ENCODE data around the gene MRPS18A. TPM values are rescaled to one million over a fixed set of nuclear protein-coding genes. Genes with fewer than 3 reads are reported as not detected.

Gene MRPS18A
- 44.4 TPM for total RNA-seq

- Histone ChIP-seq H3K27me3 (ENCODE audit: control insufficient read depth in 3 of 3, insufficient read depth in 3 of 3, low read length in 3 of 3) (no peaks in the 10 kb centered on the region), H3K36me3 (ENCODE audit: control insufficient read depth in 3 of 3, insufficient read depth in 3 of 3, low read length in 3 of 3) (no peaks in the 10 kb centered on the region), H3K9ac (ENCODE audit: low read depth in 1 of 3, low read length in 3 of 3) (peak within 1 kb of the TSS; percentile 90 to 97 (median 97)), H3K9me3 (ENCODE audit: control insufficient read depth in 3 of 3, low read length in 3 of 3) (no peaks in the 10 kb centered on the region), H3K4me1 (ENCODE audit: control insufficient read depth in 3 of 3, insufficient read depth in 3 of 3, low read length in 3 of 3) (peaks cover 18 to 52% (median 36%) of the 10 kb centered on the region in 3 donors), H3K27ac (ENCODE audit: low read depth, low read length) (peak within 1 kb of the TSS; percentile 87), H3K4me3 (ENCODE audit: low read length in 3 of 3) (peak within 1 kb of the TSS; percentile 96 to 99 (median 97))
Observed at GRCh38 chr6:43687437-43688347, at the start of gene MRPS18A. TSS of gene MRPS18A (minus strand) at chr6:43687791. CDS start at chr6:43687779, 12 bp downstream.

- Histone ChIP-seq H3K4me3 (ENCODE audit: low read length in 3 of 3) (no peak overlapping the region), H3K27me3 (ENCODE audit: control insufficient read depth in 3 of 3, insufficient read depth in 3 of 3, low read length in 3 of 3) (no peaks in the 10 kb centered on the region), H3K36me3 (ENCODE audit: control insufficient read depth in 3 of 3, insufficient read depth in 3 of 3, low read length in 3 of 3) (no peaks in the 10 kb centered on the region), H3K27ac (ENCODE audit: low read depth, low read length) (no peak overlapping the region), H3K4me1 (ENCODE audit: control insufficient read depth in 3 of 3, insufficient read depth in 3 of 3, low read length in 3 of 3) (no peaks in the 10 kb centered on the region), H3K9me3 (ENCODE audit: control insufficient read depth in 3 of 3, low read length in 3 of 3) (no peaks in the 10 kb centered on the region), H3K9ac (ENCODE audit: low read depth in 1 of 3, low read length in 3 of 3) (no peak overlapping the region)
Observed at GRCh38 chr6:43736844-43737243, 49.3 kb upstream of the MRPS18A start.

GRCh38 chr6:43736211-43736786, 48.7 kb upstream of the MRPS18A start:
- no peaks in the 10 kb centered on the region for H3K27me3 ChIP-seq (ENCODE audit: control insufficient read depth in 3 of 3, insufficient read depth in 3 of 3, low read length in 3 of 3)
- no peak overlapping the region for H3K9ac ChIP-seq (ENCODE audit: low read depth in 1 of 3, low read length in 3 of 3)
- no peak overlapping the region for H3K4me3 ChIP-seq (ENCODE audit: low read length in 3 of 3)
- no peak overlapping the region for H3K27ac ChIP-seq (ENCODE audit: low read depth, low read length)
- no peaks in the 10 kb centered on the region for H3K4me1 ChIP-seq (ENCODE audit: control insufficient read depth in 3 of 3, insufficient read depth in 3 of 3, low read length in 3 of 3)
- H3K36me3 ChIP-seq (ENCODE audit: control insufficient read depth in 3 of 3, insufficient read depth in 3 of 3, low read length in 3 of 3) = no peaks in the 10 kb centered on the region
- no peaks in the 10 kb centered on the region for H3K9me3 ChIP-seq (ENCODE audit: control insufficient read depth in 3 of 3, low read length in 3 of 3)

GRCh38 chr6:43735642-43736199, 48.1 kb upstream of the MRPS18A start:
- peaks cover 0 to 5% (median 1%) of the 10 kb centered on the region in 3 donors for H3K9me3 ChIP-seq (ENCODE audit: control insufficient read depth in 3 of 3, low read length in 3 of 3)
- H3K4me1 ChIP-seq (ENCODE audit: control insufficient read depth in 3 of 3, insufficient read depth in 3 of 3, low read length in 3 of 3) = no peaks in the 10 kb centered on the region
- no peaks in the 10 kb centered on the region for H3K36me3 ChIP-seq (ENCODE audit: control insufficient read depth in 3 of 3, insufficient read depth in 3 of 3, low read length in 3 of 3)
- no peak overlapping the region for H3K27ac ChIP-seq (ENCODE audit: low read depth, low read length)
- H3K9ac ChIP-seq (ENCODE audit: low read depth in 1 of 3, low read length in 3 of 3) = no peak overlapping the region
- H3K27me3 ChIP-seq (ENCODE audit: control insufficient read depth in 3 of 3, insufficient read depth in 3 of 3, low read length in 3 of 3) = no peaks in the 10 kb centered on the region
- H3K4me3 ChIP-seq (ENCODE audit: low read length in 3 of 3) = no peak overlapping the region

- Histone ChIP-seq H3K9me3 (ENCODE audit: control insufficient read depth in 3 of 3, low read length in 3 of 3) (peaks cover 0 to 6% (median 6%) of the 10 kb centered on the region in 3 donors), H3K9ac (ENCODE audit: low read depth in 1 of 3, low read length in 3 of 3) (no peak overlapping the region), H3K27ac (ENCODE audit: low read depth, low read length) (no peak overlapping the region), H3K27me3 (ENCODE audit: control insufficient read depth in 3 of 3, insufficient read depth in 3 of 3, low read length in 3 of 3) (no peaks in the 10 kb centered on the region), H3K36me3 (ENCODE audit: control insufficient read depth in 3 of 3, insufficient read depth in 3 of 3, low read length in 3 of 3) (no peaks in the 10 kb centered on the region), H3K4me1 (ENCODE audit: control insufficient read depth in 3 of 3, insufficient read depth in 3 of 3, low read length in 3 of 3) (no peaks in the 10 kb centered on the region), H3K4me3 (ENCODE audit: low read length in 3 of 3) (no peak overlapping the region)
Observed at GRCh38 chr6:43734294-43734665, 46.7 kb upstream of the MRPS18A start.

- Histone ChIP-seq H3K27me3 (ENCODE audit: control insufficient read depth in 3 of 3, insufficient read depth in 3 of 3, low read length in 3 of 3) (no peaks in the 10 kb centered on the region), H3K4me3 (ENCODE audit: low read length in 3 of 3) (no peak overlapping the region), H3K9me3 (ENCODE audit: control insufficient read depth in 3 of 3, low read length in 3 of 3) (peaks cover 0 to 6% (median 6%) of the 10 kb centered on the region in 3 donors), H3K27ac (ENCODE audit: low read depth, low read length) (no peak overlapping the region), H3K9ac (ENCODE audit: low read depth in 1 of 3, low read length in 3 of 3) (no peak overlapping the region), H3K36me3 (ENCODE audit: control insufficient read depth in 3 of 3, insufficient read depth in 3 of 3, low read length in 3 of 3) (no peaks in the 10 kb centered on the region), H3K4me1 (ENCODE audit: control insufficient read depth in 3 of 3, insufficient read depth in 3 of 3, low read length in 3 of 3) (no peaks in the 10 kb centered on the region)
Observed at GRCh38 chr6:43733471-43734293, 46.1 kb upstream of the MRPS18A start.

- Histone ChIP-seq H3K27me3 (ENCODE audit: control insufficient read depth in 3 of 3, insufficient read depth in 3 of 3, low read length in 3 of 3) (no peaks in the 10 kb centered on the region), H3K9me3 (ENCODE audit: control insufficient read depth in 3 of 3, low read length in 3 of 3) (peaks cover 0 to 6% (median 6%) of the 10 kb centered on the region in 3 donors), H3K9ac (ENCODE audit: low read depth in 1 of 3, low read length in 3 of 3) (no peak overlapping the region), H3K4me1 (ENCODE audit: control insufficient read depth in 3 of 3, insufficient read depth in 3 of 3, low read length in 3 of 3) (no peaks in the 10 kb centered on the region), H3K36me3 (ENCODE audit: control insufficient read depth in 3 of 3, insufficient read depth in 3 of 3, low read length in 3 of 3) (no peaks in the 10 kb centered on the region), H3K27ac (ENCODE audit: low read depth, low read length) (no peak overlapping the region), H3K4me3 (ENCODE audit: low read length in 3 of 3) (no peak overlapping the region)
Observed at GRCh38 chr6:43730634-43731033, 43.0 kb upstream of the MRPS18A start.

- H3K4me1 ChIP-seq (ENCODE audit: control insufficient read depth in 3 of 3, insufficient read depth in 3 of 3, low read length in 3 of 3) = peaks cover 0 to 10% (median 0%) of the 10 kb centered on the region in 3 donors
- H3K9ac ChIP-seq (ENCODE audit: low read depth in 1 of 3, low read length in 3 of 3) = no peak overlapping the region
- no peak overlapping the region for H3K27ac ChIP-seq (ENCODE audit: low read depth, low read length)
- peaks cover 0 to 6% (median 6%) of the 10 kb centered on the region in 3 donors for H3K9me3 ChIP-seq (ENCODE audit: control insufficient read depth in 3 of 3, low read length in 3 of 3)
- no peaks in the 10 kb centered on the region for H3K36me3 ChIP-seq (ENCODE audit: control insufficient read depth in 3 of 3, insufficient read depth in 3 of 3, low read length in 3 of 3)
- no peaks in the 10 kb centered on the region for H3K27me3 ChIP-seq (ENCODE audit: control insufficient read depth in 3 of 3, insufficient read depth in 3 of 3, low read length in 3 of 3)
- H3K4me3 ChIP-seq (ENCODE audit: low read length in 3 of 3) = no peak overlapping the region
Observed at GRCh38 chr6:43729537-43729936, 41.9 kb upstream of the MRPS18A start.

- Histone ChIP-seq H3K4me1 (ENCODE audit: control insufficient read depth in 3 of 3, insufficient read depth in 3 of 3, low read length in 3 of 3) (peaks cover 0 to 13% (median 0%) of the 10 kb centered on the region in 3 donors), H3K9me3 (ENCODE audit: control insufficient read depth in 3 of 3, low read length in 3 of 3) (peaks cover 0 to 6% (median 6%) of the 10 kb centered on the region in 3 donors), H3K4me3 (ENCODE audit: low read length in 3 of 3) (no peak overlapping the region), H3K9ac (ENCODE audit: low read depth in 1 of 3, low read length in 3 of 3) (no peak overlapping the region), H3K36me3 (ENCODE audit: control insufficient read depth in 3 of 3, insufficient read depth in 3 of 3, low read length in 3 of 3) (no peaks in the 10 kb centered on the region), H3K27me3 (ENCODE audit: control insufficient read depth in 3 of 3, insufficient read depth in 3 of 3, low read length in 3 of 3) (no peaks in the 10 kb centered on the region), H3K27ac (ENCODE audit: low read depth, low read length) (no peak overlapping the region)
Observed at GRCh38 chr6:43728586-43728985, 41.0 kb upstream of the MRPS18A start.
